A549 (cell line): ENCODE measurements around the gene TEX261.

Experiments used
- RFX5 ChIP-seq: fragments of 450-650 bp; IDR thresholded peaks from 2 replicates; pipeline ENCODE4 v1.7.1; 2014; ENCODE audit warnings: antibody characterized with exemption, mild to moderate bottlenecking, moderate library complexity
- TF ChIP-seq, protein P1 (sequence below): fragments of >200 bp; sonication (Bioruptor Twin); formaldehyde crosslinking; IDR thresholded peaks from 3 replicates; pipeline ENCODE4 v1.5.1; 2016

DNA sequence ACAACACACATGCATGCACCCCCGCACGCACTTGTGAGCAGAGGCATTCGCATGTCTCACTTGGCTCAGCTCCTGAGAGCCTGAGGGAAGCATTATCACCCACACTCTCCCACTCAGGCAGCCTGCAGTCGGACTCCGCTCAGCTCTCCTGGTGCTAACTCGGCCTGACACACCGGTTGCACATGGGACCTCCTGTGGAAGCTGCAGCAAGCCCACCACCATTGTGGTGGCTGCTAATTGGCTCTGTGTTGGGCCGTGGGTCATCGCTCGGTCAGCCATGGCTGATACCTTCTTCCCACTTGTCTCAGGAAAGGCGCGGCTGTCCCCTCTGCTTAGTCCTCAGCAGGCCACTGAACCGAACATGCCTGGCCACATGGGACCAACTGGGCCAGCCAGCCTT lies 13.7 kb upstream of the TEX261 start:
- no peak for TF ChIP-seq RFX5
- TF ChIP-seq, protein P1, sequence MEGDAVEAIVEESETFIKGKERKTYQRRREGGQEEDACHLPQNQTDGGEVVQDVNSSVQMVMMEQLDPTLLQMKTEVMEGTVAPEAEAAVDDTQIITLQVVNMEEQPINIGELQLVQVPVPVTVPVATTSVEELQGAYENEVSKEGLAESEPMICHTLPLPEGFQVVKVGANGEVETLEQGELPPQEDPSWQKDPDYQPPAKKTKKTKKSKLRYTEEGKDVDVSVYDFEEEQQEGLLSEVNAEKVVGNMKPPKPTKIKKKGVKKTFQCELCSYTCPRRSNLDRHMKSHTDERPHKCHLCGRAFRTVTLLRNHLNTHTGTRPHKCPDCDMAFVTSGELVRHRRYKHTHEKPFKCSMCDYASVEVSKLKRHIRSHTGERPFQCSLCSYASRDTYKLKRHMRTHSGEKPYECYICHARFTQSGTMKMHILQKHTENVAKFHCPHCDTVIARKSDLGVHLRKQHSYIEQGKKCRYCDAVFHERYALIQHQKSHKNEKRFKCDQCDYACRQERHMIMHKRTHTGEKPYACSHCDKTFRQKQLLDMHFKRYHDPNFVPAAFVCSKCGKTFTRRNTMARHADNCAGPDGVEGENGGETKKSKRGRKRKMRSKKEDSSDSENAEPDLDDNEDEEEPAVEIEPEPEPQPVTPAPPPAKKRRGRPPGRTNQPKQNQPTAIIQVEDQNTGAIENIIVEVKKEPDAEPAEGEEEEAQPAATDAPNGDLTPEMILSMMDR = no peak
